ENCODE data around the gene INAFM2. TPM values are rescaled to one million over a fixed set of nuclear protein-coding genes. Genes with fewer than 3 reads are reported as not detected.

INAFM2 gene
- total RNA-seq, 1 experiment from 2014 or later: 25.4 TPM

GRCh38 chr15:40360015-40360414, 36.5 kb downstream of the INAFM2 start:
- TF ChIP-seq CTCF (conservative IDR thresholded peaks at IDR 0.05): no peak
- no peaks in the 10 kb centered on the region for H3K9me3 Mint-ChIP-seq
- Histone ChIP-seq H3K23me2 (ENCODE audit: insufficient read length, low read depth, low read length, poor library complexity, severe bottlenecking) (peaks cover 4% of the 10 kb centered on the region), H3K79me1 (ENCODE audit: insufficient read depth, low read depth, low read length, poor library complexity, severe bottlenecking) (no peaks in the 10 kb centered on the region), H3K23ac (ENCODE audit: insufficient read length, low read depth, low read length) (no peak overlapping the region), H2AK5ac (ENCODE audit: insufficient read length, low read length) (no peak overlapping the region), H3K9ac (ENCODE audit: extremely low read depth, insufficient read length, low read length) (no peak overlapping the region), H2BK12ac (ENCODE audit: insufficient read length, low read depth, low read length) (no peak overlapping the region), H3K4ac (ENCODE audit: low read depth, low read length) (no peak overlapping the region), H3T11ph (ENCODE audit: low read length) (no peak overlapping the region), H3K79me2 (ENCODE audit: insufficient read depth, low read length) (no peaks in the 10 kb centered on the region), H2BK120ac (ENCODE audit: low read depth, low read length, poor library complexity, severe bottlenecking) (no peak overlapping the region), H3K56ac (ENCODE audit: insufficient read length, low read depth, low read length) (no peak overlapping the region), H3K27me3 (ENCODE audit: insufficient read depth, low read length) (peaks cover 3% of the 10 kb centered on the region), H4K91ac (ENCODE audit: insufficient read length, low read depth, low read length) (no peak overlapping the region), H3K18ac (ENCODE audit: insufficient read length, low read depth, low read length) (no peak overlapping the region), H3K27ac (ENCODE audit: insufficient read length, low read depth, low read length) (no peak overlapping the region), H2AFZ (ENCODE audit: low read length) (no peak overlapping the region), H2BK20ac (ENCODE audit: low read depth, low read length, poor library complexity, severe bottlenecking) (no peak overlapping the region), H3K14ac (ENCODE audit: insufficient read depth, low read length) (no peak overlapping the region), H4K20me1 (ENCODE audit: control insufficient read depth, insufficient read depth, insufficient read length) (no peaks in the 10 kb centered on the region), H3K4me2 (ENCODE audit: insufficient read depth, insufficient read length, low read length) (no peak overlapping the region), H3K9me3 (ENCODE audit: control insufficient read depth, low read depth, low read length) (no peaks in the 10 kb centered on the region), H4K8ac (replicated peaks; ENCODE audit: insufficient read length, low read depth, low read length) (no peak overlapping the region), H2BK15ac (ENCODE audit: low read depth, low read length) (no peak overlapping the region), H3K4me1 (ENCODE audit: insufficient read depth, low read length) (no peaks in the 10 kb centered on the region; the same call in 1 of the 2 replicates), H4K5ac (ENCODE audit: insufficient read length, low read depth, low read length) (no peak overlapping the region), H2BK5ac (ENCODE audit: insufficient read length, low read length) (no peak overlapping the region)
- no peak for DNase-seq
- WGBS (ENCODE audit: extremely low coverage, insufficient read length, low lambda C conversion rate): no CpG with 5 or more reads among the region's 4 CpGs
- H3K27ac Mint-ChIP-seq: no peak overlapping the region
- peaks cover 9 to 21% of the 10 kb centered on the region in 2 experiments for H3K4me1 Mint-ChIP-seq
- no peaks in the 10 kb centered on the region; a peak in 1 of 7 replicates for H3K36me3 Mint-ChIP-seq (ENCODE audit: insufficient read depth in 1 of 3, low read depth in 3 of 3)
- peaks cover 51% of the 10 kb centered on the region for H3K27me3 Mint-ChIP-seq (ENCODE audit: low read depth)
- no peak overlapping the region; a peak in 1 of 5 replicates for H3K4me3 Mint-ChIP-seq
